Stimulated activated CD4-positive, alpha-beta T cell treated with anti-CD3 and anti-CD28 coated beads, Interleukin-2, amount 100 ng/mL, for 48 hours (primary cell): Measurements from ENCODE around the gene KBTBD8.

Experiments used
- DNase-seq, 2 donors: peaks; one replicate each; pipeline ENCODE4 v3.0.0-alpha.2; 2020

Gene KBTBD8, protein sequence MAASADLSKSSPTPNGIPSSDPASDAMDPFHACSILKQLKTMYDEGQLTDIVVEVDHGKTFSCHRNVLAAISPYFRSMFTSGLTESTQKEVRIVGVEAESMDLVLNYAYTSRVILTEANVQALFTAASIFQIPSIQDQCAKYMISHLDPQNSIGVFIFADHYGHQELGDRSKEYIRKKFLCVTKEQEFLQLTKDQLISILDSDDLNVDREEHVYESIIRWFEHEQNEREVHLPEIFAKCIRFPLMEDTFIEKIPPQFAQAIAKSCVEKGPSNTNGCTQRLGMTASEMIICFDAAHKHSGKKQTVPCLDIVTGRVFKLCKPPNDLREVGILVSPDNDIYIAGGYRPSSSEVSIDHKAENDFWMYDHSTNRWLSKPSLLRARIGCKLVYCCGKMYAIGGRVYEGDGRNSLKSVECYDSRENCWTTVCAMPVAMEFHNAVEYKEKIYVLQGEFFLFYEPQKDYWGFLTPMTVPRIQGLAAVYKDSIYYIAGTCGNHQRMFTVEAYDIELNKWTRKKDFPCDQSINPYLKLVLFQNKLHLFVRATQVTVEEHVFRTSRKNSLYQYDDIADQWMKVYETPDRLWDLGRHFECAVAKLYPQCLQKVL

DNA sequence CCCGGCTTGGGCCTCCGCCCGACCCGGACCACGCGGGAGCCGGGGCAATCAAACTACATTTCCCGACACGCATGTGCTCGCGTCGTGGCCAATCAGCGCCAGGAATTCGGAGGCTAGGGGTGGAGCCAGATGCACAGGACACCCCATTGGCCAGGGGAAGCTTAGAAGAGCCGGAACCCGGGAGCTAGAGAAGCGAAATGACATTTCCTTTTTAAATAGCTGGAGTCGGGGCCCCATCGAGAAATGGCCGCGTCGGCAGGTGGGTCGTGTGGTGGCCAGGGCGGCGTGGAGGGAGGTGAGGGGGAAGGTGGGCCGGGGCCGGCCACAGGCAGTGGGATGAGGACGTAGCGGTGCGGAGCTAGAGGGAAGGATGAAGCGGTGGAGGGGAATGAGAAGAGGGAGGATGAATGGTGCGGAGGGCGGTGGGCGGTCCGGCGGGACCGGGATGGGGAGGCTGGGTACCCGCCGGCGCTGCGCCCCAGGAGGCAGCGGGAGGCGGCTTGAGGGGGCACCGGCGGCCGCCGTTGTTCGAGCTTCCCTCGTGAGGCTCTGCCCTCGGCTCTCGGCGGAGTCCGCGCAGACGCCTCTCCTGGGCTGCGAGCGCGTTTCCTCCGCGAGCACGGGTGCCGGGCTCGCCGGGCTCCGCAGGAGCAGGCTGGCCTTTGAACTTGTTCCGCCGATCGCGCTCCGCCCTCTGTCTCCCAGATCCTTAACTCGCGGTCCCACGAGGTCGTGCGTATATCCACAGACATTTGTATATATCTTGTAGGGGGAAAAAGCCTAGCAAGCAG lies at the start of gene KBTBD8:
KBTBD8 (plus strand) TSS at position 195 of the 791 bp plus-strand sequence; CDS start at position 244, 49 bp downstream.
- DNase-seq: peak; percentile 90 to 91

DNA sequence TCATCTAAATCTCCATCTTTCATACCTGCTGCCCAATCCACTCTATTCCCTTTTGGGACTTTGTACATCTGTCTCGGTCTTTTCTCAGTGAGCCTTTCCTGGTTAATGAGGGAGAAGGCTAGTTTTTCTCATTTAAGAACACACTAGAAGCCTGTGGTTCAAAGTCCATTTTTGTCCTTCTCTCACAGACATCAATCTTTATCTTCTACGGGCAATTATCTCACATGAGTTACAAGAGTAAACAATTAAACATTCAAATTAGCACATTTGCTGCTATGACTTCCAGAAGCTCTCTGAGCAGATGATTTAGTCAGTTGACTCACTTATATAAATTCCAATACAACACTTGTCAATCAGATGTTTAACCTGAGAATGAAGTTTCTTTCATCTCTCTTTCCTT lies 49.3 kb upstream of the KBTBD8 start:
- DNase-seq: no peak

GRCh38 chr3:66949898-66950297 lies 48.2 kb upstream of the KBTBD8 start:
- DNase-seq: no peak

- no peak for DNase-seq
Observed at GRCh38 chr3:66952357-66952756, 45.8 kb upstream of the KBTBD8 start.

GRCh38 chr3:66953934-66954445 lies 44.1 kb upstream of the KBTBD8 start:
- DNase-seq: no peak

DNA sequence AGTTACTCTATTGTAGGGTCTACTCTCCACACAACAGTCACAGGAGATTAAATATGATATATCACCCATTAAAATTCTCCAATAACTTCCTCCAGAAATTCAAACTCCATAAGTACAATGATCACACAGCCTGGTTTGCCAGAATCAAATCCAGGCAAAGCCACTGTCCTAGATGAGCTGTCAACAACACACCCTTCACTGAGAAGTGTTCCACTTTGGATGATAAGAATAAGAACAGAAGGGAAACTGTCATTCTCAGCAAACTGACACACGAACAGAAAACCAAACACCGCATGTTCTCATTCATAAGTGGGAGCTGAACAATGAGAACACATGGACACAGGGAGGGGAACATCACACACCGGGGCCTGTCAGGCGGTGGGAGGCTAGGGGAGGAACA lies 41.4 kb upstream of the KBTBD8 start:
- no peak for DNase-seq

DNA sequence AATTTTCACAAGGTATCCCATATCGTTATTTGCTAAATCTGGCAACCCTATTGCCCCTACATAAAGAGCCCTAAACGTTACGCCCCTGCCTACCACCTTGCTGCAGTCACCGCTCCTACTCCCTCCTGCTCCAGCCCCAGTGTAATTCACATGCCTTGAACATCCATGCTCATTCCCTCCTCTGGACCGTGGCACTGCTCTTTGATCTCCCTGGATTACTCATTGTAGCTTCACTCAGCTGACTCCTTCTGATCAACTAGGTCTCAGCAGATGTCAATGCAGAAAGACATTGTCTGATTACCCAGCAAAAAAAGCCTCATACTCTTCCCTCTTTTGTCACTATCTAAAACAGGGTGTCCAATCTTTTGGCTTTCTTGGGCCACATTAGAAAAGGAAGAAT lies 40.7 kb upstream of the KBTBD8 start:
- no peak for DNase-seq

GRCh38 chr3:66958067-66958466 lies 40.0 kb upstream of the KBTBD8 start:
- DNase-seq: no peak

DNA sequence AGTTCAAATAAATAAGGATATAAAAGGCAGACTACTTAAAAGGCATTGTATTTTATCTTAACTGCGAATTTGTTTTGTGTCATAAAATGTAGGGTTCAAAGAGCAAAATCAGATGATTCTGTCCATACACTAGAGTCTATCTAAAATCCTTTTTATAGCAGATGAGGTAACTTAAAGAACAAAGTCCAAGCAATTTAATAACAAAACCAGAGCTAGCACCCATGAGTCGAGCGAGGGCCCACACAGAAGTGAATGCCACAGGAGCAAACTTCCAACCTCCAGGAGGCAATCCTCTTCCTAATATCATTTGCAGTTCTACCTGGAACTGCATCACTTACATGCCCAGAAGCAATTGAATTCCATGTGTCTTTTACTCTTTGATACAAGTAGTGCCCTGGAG lies 35.4 kb upstream of the KBTBD8 start:
- no peak for DNase-seq

GRCh38 chr3:66971245-66971644 lies 26.9 kb upstream of the KBTBD8 start:
- DNase-seq: no peak

DNA sequence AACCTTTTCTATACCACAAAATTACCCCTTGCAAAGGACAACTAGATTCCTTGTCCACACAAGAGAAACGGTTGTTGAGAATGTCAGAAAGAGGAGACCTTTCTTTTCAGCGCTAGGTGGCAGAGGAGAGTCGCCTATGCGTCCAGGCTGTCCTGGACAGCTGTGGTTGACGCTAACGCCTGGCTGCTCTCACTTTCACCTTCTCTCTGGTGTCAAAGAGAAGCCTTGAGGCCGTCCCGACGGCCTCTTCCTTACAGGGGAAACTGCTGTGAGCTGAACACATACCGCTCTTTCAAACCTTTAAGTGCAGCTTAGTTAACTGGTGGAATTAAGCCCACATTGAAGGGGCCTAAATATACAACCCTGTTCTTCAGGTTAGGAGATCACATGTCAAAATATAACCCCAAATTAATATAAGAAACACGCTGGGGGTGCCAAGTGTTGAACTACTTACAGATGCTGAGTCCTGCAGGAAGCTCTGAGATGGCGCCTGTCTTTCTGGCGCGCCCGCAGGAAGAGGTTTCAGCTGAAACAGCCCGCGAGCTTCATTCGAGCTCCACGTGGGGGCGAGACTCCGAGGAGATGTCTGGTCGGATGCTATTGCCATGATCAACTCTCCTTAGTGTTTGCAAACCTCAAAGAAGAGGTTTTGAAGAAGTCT lies 26.1 kb upstream of the KBTBD8 start:
- peak; percentile 56 to 59 for DNase-seq

DNA sequence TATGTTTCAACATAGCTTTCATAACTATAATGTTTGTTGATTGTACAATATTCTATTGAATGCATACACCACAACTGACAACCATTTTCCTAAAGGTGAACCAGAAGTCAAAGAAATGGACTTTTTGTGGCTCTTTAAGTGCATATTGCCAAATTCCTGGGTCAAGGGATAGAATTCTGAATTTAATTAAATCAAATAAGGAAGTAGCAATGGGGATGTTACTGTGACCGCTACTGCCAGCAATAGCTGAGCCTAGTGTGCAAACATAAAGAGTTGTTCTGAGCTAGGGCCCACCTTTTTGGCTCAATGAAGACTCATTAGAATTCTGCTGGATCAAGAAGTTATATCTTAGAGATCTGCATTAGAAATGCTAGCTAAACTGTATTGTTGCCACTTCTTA lies 17.3 kb upstream of the KBTBD8 start:
- DNase-seq: no peak

- no peak for DNase-seq
Observed at GRCh38 chr3:66983101-66983500, 15.0 kb upstream of the KBTBD8 start.

- DNase-seq: no peak
Observed at GRCh38 chr3:66985336-66985920, 12.7 kb upstream of the KBTBD8 start.

- DNase-seq: no peak
Observed at GRCh38 chr3:66986406-66986805, 11.7 kb upstream of the KBTBD8 start.

DNA sequence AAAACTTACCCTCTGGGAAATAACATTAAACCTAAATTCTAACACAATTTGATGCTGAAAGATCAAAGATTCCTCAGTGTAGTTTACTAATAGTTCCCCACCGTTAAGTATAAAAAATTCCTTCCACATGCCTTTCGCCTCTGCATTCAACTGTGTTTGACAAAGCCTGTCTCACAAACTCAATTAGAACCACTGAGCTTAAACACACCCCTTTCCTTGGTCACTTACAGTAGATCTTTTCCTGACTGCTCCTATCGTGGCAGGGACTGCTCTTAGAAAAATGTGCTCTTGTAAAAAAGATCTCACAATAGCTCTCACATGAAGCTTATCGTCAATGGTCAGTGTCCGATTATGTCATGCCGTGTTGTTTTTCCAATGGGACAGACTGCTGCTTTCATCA lies 8.9 kb upstream of the KBTBD8 start:
- DNase-seq: no peak

DNA sequence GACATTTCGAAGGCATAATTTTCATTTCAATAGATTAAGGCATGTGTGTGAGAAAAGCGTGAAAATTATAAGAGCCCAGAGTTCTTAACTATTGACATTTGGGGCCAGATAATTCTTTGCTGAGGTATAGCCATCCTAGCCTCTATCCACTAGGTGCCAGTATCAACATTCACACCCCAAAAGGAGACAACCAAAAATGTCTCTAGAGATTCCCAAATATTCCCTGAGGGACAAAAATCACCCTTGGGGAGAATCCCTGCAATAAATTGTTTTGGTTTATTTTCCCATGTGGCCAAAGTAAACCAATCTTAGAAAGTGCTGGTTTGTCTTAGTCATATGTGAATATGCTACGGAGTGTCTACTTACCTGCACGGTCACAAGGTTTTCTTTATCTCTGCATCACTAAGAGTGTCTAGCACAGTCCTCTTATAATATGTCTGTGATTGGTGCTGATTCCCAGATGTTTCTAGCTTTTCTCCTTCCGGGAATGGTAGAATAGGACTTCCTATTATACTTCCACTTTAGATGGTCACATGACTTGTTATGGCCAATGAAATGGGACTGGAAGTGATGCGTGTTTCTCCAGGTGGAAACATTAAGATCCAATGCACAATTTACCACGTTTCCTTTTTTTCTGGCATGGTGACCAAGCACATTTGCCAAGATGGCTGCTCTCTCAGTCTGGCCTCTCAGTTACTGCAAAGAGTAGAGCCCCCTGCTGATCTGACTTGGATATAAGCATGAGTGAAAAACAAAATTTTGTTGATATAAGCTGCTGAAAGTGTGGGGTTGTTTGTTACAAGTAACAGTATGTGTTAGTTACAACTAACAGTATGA lies 8.0 kb upstream of the KBTBD8 start:
- DNase-seq: no peak

GRCh38 chr3:66991459-66991858 lies 6.6 kb upstream of the KBTBD8 start:
- no peak for DNase-seq

- DNase-seq: no peak
Observed at GRCh38 chr3:66993082-66993481, 5.0 kb upstream of the KBTBD8 start.

DNA sequence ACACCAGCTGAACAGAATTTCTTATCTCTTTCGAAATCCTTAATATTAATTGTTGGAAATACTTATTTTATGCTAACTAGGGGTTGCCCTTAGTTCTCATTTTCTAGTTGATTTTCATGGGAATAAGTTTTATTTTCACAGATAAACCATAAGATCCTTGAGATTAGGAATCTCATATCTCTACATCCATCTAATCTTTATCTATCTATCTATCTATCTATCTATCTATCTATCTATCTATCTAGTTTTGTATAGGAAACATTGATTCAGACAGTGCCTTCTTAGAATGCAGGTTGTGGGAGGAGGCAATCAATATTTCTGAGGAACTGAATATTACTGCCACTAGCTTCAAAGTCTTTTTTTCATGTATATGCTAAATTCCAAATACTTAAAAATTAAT lies 3.5 kb upstream of the KBTBD8 start:
- DNase-seq: no peak

DNA sequence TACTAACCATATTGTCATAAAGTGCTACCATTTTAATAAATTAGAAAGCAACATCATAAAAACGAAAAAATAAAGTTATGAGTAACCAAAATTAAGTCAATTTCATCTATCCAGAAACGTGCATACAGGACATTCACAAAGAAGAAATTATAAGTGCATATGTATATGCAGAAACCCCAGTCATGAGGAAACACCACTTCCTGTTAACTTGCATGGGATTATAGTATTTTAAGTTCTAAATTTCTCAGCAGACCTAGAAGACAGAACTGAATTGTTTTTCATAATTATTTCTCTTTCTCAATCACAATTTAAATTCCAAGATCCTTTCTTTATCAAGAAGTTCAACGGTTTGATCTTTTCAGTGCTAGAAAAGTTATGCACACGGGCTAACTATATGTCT lies 1.4 kb upstream of the KBTBD8 start:
- no peak for DNase-seq
